Measurements from ENCODE around the gene SF1.

SF1 gene

DNA sequence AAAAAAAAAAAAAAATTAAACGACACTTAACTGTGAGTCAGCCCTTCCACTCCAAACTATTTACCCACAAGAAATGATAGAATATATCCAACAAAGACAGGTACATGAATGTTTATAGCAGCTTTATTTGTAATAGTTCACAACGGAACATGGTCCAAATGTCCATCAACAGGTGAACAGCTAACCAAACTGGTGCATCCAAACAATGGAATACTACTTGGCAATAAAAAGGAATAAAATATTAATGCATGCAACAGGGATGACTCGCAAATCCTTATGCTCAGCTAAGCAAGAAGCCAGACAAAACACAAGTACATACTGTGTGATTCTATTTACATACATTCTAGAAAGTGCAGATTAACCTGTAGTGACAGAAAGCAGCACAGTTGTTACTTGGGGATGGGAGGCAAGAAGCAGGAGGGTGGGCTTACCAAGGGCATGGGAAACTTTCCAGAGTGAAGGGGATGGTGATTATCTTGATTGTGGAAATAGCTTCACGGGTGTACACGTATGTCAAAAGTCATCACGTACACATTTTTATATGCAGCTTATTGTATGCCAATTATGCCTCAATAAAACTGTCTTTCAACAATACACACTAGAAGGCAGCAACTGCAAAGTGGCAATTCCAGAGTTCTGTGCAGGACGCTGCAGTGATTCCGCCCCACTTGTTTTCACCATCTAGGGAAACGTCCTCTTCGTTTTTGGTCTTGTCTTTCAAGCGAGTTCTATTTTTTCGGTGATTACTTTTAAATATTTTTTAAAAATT is 6.7 kb upstream of the SF1 start:
- no peak for DNase-seq (ENCODE audit: low spot score)

DNA sequence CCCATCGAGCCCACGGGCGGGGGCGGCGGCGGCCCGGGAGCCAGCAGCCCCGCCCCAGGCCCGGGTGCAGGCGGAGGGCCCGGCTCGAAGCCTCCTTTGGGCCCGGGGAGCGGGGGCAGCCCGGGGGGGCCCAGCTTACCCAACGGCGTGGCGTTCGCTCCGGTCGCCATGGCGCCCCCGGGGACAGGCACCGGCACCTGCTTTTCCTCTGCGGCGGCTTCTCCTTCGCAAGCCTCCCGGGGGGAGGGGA is 194 bp downstream of the SF1 start:
- no peak for DNase-seq (ENCODE audit: low spot score)

DNA sequence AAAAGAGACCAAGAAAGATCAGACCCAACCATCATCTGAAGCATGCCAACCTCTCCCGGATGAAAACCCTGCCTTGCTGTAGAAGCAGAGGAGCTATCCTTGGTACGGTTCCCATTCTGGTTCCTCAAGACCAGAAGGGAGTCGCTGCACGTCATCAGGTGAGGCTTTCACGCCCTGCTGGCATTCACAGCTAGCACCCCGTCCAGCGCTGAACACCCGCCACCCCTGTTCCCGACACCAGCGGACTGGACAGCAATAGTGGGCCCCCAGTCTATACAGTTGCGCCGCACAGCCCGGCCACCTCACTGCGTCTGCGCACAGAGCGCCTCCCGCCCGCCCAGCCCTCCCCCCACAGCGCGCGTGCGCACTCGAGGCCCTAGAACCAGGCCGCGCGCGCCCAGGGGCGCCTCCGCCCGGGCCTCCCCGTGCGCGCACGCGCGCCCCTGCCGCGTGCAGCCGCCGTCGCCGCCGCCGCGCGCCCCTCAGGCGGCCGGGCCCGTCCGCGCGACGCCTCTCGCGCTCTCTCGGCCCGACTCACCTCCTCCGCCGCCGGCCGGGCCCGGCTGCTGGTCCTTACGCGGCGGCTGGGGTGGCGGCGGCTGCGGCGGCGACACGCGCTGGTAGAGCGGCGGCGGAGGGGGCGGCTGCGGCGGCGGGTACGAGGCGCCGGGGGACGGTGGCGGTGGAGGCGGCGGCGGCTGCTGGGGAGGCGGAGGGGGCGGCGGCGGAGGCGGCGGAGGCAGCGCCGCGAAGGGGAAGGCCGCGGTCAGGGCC is 706 bp downstream of the SF1 start:
- DNase-seq (ENCODE audit: low spot score): peak; percentile 89

DNA sequence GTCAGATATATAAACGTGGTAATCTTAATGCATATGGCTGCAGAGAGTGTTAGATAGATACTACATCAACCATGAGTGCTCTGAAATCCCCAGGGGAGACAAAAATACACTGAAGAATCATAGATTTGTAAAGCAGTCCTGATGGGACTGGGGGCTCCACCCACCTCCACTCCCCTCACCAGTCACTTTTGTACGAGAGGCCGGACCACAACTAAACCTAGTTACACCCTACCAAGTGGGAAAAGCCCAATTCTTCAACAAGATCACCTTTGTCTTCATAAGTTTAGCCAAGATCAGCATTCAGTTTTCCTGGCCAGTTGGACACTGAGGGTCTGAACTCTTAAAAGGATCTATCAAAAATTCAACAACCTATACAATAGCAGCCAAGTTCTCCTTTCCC is 1.5 kb downstream of the SF1 start:
- DNase-seq (ENCODE audit: low spot score): no peak

DNA sequence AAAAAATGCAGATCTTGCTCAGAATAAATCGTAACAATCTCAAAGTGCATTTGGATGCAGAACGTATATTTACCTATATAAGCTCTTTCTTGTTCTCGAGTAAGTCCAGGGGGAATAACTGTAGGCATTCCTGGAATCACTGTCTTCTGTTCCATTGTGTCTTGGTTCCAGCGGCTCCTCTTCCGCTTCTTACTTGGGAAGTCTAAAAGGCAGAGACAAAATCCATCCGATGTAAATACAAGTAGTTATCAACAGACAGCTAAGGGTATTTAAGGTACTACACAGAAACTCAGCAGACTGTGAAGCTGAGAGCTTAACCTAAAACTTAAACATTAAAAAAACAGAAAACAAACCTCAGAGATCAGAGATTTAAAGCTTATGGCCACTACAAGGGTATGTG is 1.9 kb downstream of the SF1 start:
- no peak for DNase-seq (ENCODE audit: low spot score)

DNA sequence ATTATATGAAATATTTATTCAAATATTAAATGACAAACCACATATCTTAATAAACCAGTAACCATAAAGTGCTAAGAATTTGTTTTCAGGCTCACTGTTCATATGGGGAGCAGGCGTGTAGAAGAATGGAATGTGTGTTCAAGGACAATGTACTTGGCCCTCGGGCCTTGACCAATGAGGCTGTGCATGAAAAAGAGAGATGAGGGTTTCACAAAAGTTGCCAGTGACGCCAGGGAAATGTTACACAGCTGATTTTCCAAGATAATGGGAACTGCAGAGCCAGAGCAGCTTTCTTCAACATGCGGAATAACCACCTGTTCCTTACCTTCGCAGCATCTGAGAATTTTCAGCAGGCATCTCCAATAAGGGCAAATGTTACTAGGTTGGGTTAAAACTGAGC is 4.2 kb downstream of the SF1 start:
- DNase-seq (ENCODE audit: low spot score): no peak

DNA sequence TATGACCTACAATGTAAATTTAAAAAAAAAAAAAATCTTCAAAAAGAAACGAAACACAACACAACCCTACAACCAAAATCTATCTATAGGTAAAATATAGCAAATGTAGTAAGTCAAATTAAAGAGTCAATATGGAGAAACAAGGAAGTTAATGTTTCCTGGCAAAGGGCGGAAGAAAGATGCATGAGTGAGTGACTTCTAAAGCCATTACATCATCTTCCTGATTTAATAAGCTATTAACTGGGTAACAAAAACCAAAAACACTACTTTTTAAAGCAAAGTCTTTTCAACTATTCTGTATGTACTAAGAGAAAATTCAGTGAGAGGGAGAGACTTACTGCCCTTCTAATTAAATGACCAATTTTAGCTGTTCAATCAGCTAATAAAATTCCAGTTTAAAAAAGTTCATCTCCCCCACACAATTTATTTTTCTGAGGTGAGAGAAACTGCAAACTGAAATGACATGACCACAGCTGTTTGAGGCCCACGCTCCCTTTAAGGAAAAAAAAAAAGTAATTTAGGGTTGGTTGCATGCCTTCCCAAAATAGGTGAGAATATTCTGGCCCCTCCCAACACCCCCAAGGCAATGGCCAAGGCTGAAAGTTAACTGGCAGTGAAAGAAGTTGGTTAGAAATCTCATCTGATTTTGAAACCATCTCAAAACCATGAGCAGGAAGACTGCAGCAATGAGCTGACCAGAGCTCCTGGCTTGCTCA is 5.9 kb downstream of the SF1 start:
- no peak for DNase-seq (ENCODE audit: low spot score)

DNA sequence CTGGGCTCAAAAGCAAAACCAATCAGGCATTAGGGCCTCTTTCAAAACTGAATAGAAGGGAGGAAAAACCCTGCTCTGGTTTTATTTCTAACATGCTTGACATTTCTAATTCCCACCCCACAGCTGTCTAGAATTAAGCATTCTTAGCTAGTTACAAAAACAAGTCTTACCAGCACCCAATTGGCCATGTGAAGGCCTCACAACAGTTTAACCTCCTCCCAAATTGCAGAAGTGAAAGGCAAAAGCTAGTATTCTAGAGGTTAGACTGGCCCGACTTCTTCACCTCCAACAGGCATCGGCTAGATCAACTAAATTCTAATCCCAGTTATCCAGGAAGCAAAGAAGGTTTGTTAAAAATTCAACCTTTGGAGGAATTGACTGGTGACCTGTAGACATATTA is 6.5 kb downstream of the SF1 start:
- no peak for DNase-seq (ENCODE audit: low spot score)

DNA sequence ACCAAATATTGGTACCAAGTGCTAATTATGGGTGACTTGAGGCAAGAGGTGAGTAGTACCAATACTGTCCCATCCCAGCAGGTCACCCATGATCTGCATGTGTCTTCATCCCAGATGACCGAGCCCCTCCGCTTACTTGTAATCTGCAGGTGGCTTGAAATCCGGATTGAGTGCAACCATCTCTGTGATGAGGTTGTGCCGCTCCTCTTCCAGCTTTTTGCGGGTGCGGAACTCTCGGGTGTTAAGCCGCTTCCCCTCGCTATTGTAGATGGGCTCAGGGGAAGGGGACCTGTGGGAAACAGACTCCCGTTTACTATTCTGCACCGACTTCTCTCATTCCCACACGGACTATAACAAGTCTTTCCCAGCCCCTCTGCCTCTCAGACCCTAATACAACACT is 8.2 kb downstream of the SF1 start:
- no peak for DNase-seq (ENCODE audit: low spot score)

DNA sequence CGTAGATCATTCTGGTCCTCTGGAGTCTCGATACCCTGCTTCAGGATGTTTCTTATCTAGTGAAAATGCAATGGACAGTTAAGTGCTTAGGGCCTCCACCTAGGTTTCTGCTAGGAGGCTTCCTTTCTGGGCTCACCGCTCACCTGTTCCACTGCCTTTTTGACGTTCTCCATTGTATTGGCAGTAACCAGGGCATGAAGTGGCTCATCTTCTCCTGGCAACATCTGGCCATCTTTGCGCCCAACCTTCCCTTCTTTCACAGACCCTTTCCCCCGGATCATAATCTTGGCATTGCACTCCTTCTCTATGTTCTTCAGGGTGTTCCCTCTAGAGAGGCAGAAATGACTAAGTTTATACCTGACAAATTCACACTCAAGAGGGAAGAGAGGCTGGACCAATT is 9.1 kb downstream of the SF1 start:
- no peak for DNase-seq (ENCODE audit: low spot score)

DNA sequence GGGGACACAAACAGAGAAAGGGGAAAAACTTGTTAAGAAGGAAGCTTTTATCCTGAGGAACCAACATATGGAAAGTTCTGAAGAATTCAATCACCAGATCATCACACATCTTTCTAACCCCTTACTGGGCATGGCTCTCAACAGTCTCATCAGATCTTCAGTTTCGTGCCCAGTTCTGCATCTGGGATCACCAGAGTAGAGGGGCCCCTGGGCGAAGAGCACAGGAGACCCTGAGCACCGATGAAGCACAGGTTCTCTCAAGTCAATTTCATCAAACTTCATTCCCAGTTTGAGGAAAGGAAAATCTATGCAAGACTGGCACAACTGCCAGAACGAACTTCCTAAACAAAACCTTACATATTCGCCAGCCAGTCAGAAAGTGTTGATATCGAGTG is 10.0 kb downstream of the SF1 start:
- no peak for DNase-seq (ENCODE audit: low spot score)

DNA sequence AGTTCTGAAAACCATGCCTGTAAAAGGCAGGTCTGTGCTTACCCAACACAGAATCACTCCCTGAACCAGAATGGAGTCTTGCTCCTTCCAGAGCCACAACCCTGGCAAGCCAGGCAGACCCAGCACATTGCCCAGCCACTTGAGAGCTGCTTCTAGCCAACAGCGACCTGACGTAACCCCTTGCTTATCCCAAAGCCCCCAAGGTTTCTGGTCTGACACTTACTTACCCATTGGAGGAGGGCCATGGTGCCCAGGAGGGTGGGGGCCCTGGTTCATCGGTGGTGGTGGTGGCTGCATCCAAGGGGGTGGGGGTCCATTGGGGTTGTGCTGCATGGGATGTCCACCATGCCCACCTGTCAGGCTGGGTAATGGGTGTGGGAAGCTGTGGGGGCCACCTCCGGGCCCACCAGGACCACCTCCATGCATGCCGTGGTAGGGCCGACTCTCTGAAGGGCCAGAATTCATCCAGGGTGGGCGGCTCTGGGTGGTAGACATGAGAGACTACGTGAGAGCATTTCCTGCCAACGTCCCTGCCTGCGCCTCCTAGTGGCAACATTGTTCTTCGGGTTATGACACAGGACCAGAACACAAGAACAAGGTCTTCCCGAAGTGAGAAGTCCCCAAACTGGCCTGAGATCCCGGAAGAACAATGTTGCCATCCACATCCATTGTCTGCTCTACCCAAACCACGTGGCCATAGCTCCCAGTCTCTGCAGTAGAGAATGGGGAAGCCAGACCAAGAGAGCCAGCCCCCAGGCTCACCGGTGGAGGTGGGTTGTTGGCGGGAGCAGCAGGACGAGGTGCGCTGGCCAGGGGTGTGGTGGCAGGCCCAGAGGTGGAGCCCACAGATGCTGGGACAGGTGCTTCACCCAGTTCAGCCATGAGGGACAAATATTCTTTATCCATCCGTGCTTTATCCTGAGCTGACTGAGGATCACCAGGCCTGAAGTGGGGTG is 10.7 kb downstream of the SF1 start:
- DNase-seq (ENCODE audit: low spot score): no peak

DNA sequence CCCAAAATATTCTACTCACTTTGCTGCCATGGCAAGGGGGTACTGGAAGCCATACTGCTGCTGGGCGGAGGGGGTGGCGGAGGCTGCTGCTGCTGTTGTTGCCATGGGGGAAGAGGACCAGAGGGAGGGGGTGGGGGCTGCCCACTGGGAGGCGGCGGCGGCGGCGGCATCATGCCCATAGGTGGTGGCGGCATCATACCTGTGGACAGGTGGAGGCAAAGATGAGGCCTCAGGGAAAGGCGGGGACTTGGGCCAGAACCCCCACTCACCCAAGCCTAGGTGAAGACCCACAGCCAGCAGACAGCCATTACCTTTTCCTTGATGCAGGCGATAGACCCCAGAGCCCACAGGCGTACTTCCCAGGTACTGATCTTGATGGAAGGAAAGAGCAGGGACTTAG is 11.5 kb downstream of the SF1 start:
- DNase-seq (ENCODE audit: low spot score): no peak

DNA sequence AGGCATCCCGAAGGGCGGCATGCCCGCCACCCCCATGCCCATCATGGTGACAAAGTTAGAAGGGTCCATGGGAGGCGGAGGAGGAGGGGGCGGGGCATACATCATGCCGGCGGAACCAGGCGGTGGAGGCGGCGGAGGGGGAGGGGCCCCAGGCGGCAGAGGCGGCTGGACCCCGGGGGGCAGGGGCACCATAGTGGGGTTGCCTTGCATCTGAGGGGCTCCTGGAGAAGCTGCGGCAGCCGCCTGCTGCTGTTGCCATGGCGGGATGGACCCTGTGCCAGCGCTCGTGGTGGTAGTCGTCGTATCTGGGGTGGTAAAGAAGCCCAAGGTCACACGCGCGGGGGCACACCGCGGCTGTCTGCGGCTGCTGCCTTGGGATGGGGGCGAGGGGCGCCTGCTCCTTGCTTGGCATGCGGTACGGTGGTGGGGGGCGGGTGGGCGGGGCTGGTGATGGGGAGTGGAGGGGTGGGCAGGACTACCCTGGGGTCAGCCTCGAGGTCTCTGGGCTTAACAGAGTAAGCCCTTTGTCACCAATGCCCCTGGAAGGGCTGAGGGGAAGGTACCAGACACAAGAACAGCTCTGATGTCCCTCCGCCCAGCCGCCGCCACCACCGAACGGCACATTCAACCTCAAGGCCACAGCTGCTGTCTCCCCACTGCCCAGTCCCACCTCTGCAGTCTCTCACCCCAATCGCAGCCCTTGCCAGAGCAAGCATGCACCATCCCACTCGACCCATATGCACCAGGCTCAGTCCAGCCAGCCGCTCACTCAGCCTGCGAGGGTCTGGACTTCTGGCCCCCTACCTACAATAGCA is 12.3 kb downstream of the SF1 start:
- no peak for DNase-seq (ENCODE audit: low spot score)

DNA sequence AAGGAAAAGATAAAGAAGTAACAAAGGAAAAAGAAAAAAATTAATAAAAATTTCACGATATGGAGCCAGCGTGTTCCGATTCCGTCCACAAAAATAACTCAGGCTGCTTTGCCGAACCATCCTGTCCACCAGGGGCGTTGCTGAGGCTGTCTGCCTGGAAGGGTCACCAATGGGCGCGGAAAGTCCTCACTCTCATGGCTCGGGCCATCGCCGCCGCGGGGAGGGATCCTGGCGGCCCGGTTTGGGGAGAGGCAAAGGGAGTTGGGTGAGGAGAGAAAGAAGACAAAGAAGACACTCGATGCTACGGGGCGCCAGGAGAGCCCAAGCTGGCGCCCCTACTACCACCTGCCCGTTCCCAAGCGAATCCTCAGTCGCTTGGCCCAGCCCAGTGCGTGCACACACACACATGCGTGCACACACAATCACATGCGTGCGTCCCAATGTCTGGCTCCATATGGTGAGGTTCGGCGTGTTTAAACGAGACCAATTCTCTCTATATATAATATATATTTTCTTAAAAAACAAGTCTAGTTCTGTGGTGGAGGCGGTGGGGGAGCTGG is 13.0 kb downstream of the SF1 start:
- DNase-seq (ENCODE audit: low spot score): no peak

DNA sequence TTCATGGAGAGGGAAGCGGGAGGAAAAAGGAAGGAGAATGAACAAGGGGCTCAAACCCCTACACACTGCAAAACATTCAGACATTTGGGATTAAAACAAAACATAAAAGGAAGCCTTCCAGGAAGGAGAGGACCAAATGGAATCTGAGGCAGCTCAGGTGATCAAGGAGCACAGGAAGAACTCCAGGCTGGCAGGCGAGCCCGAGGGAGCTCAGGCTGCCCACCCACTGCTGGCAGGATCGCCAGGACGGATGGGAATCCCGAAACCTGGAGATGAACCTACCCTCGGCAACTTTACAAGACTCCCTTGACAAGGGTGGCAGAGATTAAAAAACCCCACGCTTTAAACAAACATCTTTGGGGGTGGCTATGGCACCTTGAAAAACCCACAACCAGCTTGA is 13.6 kb downstream of the SF1 start:
- no peak for DNase-seq (ENCODE audit: low spot score)

DNA sequence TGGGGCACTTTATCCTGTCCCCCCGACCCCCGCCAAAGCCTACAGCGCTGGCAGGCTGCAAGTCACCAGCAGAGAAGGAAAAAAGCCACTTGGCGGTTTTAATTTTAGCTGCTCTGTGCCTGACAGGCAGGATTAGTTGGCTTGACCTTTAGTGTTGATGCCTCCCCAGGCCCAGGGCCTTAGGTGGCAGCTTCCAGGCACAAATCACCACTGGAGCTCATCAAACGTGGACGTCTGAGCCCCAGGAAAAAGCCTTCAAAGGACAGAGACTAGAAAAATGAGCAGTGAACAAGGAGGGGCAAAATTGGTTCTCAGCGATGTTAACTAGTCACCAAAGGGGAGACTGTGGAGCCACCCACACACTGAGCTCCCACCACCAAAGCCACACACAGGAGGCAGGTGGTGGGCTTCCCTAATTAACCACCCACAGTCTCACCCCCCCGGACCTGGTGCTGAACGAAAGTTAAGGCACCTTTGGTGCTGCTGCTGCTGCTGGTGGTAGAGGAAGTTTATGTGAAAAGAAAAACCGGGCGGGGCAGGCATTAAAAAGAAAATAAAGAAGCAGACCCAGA is 14.2 kb downstream of the SF1 start:
- no peak for DNase-seq (ENCODE audit: low spot score)

DNA sequence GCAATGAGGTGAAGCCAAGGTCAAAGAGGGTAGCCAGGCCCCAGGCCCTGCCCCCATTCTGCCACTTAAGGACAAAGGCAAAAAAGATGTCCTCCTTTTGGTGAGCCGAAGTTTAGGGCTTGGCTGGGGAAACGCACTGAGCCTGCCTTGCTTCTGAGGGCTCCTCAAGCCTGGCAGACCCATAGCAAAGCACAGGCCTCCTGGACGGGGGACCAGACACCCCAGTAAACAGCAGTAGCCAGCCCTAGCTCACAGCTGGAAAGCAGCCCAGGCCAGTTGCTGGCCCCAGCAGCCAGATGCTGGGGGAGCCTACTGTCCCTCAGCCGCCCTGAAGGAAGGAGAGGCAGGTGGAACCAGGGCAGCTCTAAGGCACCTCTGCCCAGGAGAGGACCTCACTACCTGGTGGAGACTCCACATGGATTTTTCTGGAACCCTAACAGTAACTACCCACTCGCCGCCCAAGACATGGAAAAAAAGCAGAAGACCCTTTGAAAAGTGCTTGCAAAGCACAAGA is 14.8 kb downstream of the SF1 start:
- no peak for DNase-seq (ENCODE audit: low spot score)

DNA sequence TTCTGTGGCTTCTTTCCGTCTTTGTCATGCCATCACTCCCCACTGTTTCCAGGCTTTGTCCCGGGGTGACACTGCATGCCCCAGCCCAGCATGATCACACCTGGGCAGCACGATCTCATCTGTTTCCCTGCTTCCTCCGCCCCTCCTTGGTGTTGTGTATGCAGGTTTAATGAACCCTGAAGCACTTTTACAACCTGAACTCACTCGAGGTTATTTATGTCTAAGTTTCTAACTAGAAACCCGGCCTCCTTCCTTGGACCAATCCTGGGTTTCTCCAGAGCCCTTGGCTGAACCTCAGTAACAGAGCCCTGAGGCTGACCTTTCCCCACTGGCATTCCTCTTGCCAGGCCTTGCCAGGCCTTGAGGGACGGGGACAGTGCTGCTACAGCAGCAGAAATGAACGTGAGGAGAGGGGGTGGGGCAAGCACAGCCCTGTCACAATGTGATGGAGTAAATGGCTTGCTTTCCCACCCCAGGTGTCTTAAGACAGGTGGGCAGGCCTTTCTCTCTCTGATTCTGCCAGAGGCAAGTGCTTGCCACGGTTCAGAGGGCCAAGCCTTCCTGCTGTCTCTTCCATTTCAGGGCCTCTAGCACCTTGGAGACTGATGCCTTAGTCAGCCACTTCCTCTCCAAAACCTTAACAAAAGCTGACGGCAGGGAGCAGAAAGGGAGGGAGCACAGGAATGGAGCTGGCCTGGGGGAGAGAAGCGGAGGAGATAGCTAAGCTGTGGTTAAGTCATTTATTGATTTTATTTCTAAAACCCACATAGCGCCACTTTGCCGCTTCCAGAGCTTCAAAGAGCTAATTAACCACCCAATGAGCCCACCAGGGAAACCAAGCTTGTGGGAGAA is 15.4 kb downstream of the SF1 start:
- DNase-seq (ENCODE audit: low spot score): no peak

DNA sequence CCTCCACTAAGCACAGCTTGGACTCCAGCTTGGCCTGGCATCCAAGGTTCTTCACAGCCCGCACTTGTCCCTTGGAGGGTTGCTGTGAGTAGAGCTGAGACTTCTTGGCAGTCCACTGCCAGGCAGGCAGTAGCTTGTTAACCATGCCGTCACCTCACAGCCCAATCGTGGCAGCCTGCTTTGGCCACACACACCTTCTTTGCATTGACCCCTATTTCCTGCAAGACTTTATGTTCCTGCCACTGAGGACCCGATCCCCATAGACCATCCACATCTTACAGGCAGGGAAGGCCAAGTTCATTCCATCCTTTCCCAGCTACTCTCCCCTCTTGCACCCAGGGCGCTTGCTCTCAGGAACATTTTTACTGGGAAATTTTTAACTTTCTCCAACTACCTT is 16.1 kb downstream of the SF1 start:
- no peak for DNase-seq (ENCODE audit: low spot score)

Measured in HuH-7.5 (cell line).